Measurements from ENCODE around the gene WDFY1.

WDFY1 gene

GRCh38 chr2:223929571-223930102 lies 15.5 kb downstream of the WDFY1 start:
- ATAC-seq (replicated peaks) (peak; percentile 45 to 50), DNase-seq (no peak)
- peaks cover 17 to 35% of the 10 kb centered on the region in 2 donors for H3K4me1 Mint-ChIP-seq
- no peaks in the 10 kb centered on the region for H3K27me3 Mint-ChIP-seq
- H3K4me3 Mint-ChIP-seq = no peak overlapping the region
- peaks cover 27 to 36% of the 10 kb centered on the region in 2 donors for H3K36me3 Mint-ChIP-seq
- H3K27ac Mint-ChIP-seq = no peak overlapping the region
- H3K9me3 Mint-ChIP-seq = peaks cover 5 to 9% of the 10 kb centered on the region in 2 donors

DNA sequence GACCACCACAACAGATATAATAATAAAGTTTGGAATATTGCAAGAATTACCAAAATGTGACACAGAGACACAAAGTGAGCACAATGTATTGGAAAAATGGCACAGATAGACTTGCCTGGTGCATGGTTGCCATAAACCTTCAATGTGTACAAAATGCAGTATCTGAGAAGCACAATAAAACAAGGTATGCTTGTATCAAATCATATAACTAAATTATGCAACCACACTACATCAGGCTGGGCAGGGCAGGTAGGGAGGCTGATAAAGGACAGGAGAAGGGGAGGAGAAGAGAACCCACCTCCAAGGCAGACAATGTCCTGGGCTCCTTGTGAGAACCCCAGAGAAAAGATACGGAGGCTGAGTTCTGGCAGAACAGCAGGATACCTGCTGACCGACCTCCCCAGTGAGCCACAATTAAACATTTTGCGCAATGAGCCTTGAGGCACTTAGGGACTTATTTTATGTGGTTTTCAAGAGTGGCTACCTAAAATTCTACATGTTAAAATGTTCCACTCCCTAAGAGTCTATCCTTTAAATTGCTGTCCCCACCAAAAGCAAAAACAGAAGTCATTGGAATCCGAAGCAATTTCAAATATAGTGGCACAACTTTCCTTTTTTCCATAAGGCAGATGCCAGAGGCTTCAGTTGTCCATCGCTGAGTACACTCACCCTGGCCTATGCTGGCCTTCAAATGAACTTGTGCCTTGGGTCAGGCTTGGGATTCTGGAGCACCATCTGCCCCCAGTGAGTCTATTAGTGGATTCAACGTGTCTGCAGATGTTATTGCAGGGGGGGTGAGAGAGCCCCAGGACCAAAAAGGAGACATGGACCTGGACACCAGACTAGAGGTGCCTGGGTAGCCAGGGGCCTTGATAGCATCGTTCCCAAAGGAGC lies 16.8 kb downstream of the WDFY1 start:
- no peaks in the 10 kb centered on the region for H3K27me3 Mint-ChIP-seq
- H3K9me3 Mint-ChIP-seq = peaks cover 5 to 9% of the 10 kb centered on the region in 2 donors
- peak overlapping the region; percentile 77 for H3K27ac Mint-ChIP-seq
- H3K4me3 Mint-ChIP-seq = no peak overlapping the region
- peaks cover 16 to 29% of the 10 kb centered on the region in 2 donors for H3K4me1 Mint-ChIP-seq
- no peak for ATAC-seq (replicated peaks)
- DNase-seq = no peak
- peaks cover 24 to 42% of the 10 kb centered on the region in 2 donors for H3K36me3 Mint-ChIP-seq

GRCh38 chr2:223925106-223925505 lies 20.0 kb downstream of the WDFY1 start:
- Mint-ChIP-seq H3K27ac (no peak overlapping the region), H3K4me1 (peaks cover 19 to 43% of the 10 kb centered on the region in 2 donors), H3K27me3 (no peaks in the 10 kb centered on the region), H3K4me3 (no peak overlapping the region), H3K36me3 (peaks cover 38 to 61% of the 10 kb centered on the region in 2 donors), H3K9me3 (peaks cover 5 to 9% of the 10 kb centered on the region in 2 donors)
- DNase-seq = no peak
- ATAC-seq (replicated peaks) = no peak

DNA sequence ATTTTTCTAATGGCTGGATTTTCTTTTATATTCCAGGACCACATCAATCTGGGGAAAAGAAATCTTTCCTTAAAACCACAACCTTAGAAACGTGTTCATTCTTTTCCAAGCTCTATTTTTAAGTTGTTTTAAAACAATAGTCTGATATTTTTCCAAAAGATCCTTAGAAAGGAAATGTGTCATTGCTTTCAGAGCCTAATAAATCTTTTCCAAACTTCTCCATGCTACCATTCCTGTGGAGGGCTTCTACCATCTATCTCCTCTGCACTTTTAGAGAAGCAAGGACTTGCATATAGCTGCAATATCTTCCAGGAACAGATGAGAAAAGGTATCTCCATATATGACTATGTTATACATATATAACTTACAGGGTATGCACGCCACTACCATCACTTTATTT lies 21.2 kb downstream of the WDFY1 start:
- Mint-ChIP-seq H3K27ac (no peak overlapping the region), H3K27me3 (no peaks in the 10 kb centered on the region), H3K36me3 (peaks cover 40 to 62% of the 10 kb centered on the region in 2 donors), H3K9me3 (peaks cover 5 to 9% of the 10 kb centered on the region in 2 donors), H3K4me3 (no peak overlapping the region), H3K4me1 (peaks cover 20 to 43% of the 10 kb centered on the region in 2 donors)
- DNase-seq = no peak
- ATAC-seq (replicated peaks) = no peak

GRCh38 chr2:223922308-223922707 lies 22.8 kb downstream of the WDFY1 start:
- no peak for ATAC-seq (replicated peaks)
- H3K4me3 Mint-ChIP-seq = no peak overlapping the region
- H3K27me3 Mint-ChIP-seq = no peaks in the 10 kb centered on the region
- peak overlapping the region; percentile 26 for H3K27ac Mint-ChIP-seq
- H3K4me1 Mint-ChIP-seq = peaks cover 21 to 45% of the 10 kb centered on the region in 2 donors
- peaks cover 25 to 47% of the 10 kb centered on the region in 2 donors for H3K36me3 Mint-ChIP-seq
- peaks cover 0 to under 1% of the 10 kb centered on the region in 2 donors for H3K9me3 Mint-ChIP-seq
- DNase-seq = no peak

- Mint-ChIP-seq H3K4me1 (peaks cover 21 to 45% of the 10 kb centered on the region in 2 donors), H3K9me3 (no peaks in the 10 kb centered on the region), H3K36me3 (peaks cover 29 to 50% of the 10 kb centered on the region in 2 donors), H3K27me3 (no peaks in the 10 kb centered on the region), H3K4me3 (no peak overlapping the region), H3K27ac (peak overlapping the region; percentile 59)
- DNase-seq (no peak), ATAC-seq (replicated peaks) (no peak)
Measured at GRCh38 chr2:223921204-223921603, 23.9 kb downstream of the WDFY1 start.

GRCh38 chr2:223920109-223920508 lies 25.0 kb downstream of the WDFY1 start:
- H3K27ac Mint-ChIP-seq = no peak overlapping the region
- no peak overlapping the region for H3K4me3 Mint-ChIP-seq
- H3K4me1 Mint-ChIP-seq = peaks cover 26 to 54% of the 10 kb centered on the region in 2 donors
- no peak for DNase-seq
- ATAC-seq (replicated peaks) = no peak
- H3K27me3 Mint-ChIP-seq = no peaks in the 10 kb centered on the region
- H3K9me3 Mint-ChIP-seq = no peaks in the 10 kb centered on the region
- peaks cover 32 to 52% of the 10 kb centered on the region in 2 donors for H3K36me3 Mint-ChIP-seq

DNA sequence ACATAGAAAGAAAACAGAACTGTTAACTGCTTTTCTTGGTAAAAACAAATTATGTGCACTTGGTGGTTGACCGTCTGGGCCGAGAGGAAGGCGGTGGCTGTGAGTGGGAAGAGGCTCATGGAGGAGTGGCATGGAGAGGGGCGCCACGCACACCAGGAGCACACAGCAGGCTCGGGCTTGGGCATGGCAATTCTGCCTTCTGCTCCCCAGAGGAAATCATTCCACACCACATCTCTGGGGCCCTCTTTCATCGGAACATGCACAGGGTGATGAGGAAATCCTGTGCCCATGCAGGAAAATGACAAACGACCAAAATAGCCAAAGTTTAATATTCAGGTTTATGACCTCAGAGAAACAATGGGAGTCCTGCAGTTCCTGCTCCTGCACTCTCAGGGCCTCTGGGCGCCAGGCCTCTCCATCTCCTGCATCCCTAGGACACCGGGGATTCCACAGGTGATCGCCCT lies 26.4 kb downstream of the WDFY1 start:
- no peaks in the 10 kb centered on the region for H3K9me3 Mint-ChIP-seq
- no peak overlapping the region for H3K4me3 Mint-ChIP-seq
- ATAC-seq (replicated peaks) (no peak), DNase-seq (no peak)
- H3K27me3 Mint-ChIP-seq = no peaks in the 10 kb centered on the region
- peaks cover 26 to 56% of the 10 kb centered on the region in 2 donors for H3K4me1 Mint-ChIP-seq
- peak overlapping the region; percentile 28 for H3K27ac Mint-ChIP-seq
- H3K36me3 Mint-ChIP-seq = peaks cover 32 to 46% of the 10 kb centered on the region in 2 donors

- Mint-ChIP-seq H3K36me3 (peaks cover 25 to 37% of the 10 kb centered on the region in 2 donors), H3K27me3 (no peaks in the 10 kb centered on the region), H3K4me1 (peaks cover 21 to 40% of the 10 kb centered on the region in 2 donors), H3K9me3 (no peaks in the 10 kb centered on the region), H3K4me3 (no peak overlapping the region), H3K27ac (no peak overlapping the region)
- no peak for ATAC-seq (replicated peaks)
- DNase-seq = no peak
Measured at GRCh38 chr2:223916181-223916920, 28.8 kb downstream of the WDFY1 start.

GRCh38 chr2:223915071-223915470 lies 30.1 kb downstream of the WDFY1 start:
- Mint-ChIP-seq H3K4me1 (peaks cover 17 to 35% of the 10 kb centered on the region in 2 donors), H3K9me3 (no peaks in the 10 kb centered on the region), H3K27me3 (no peaks in the 10 kb centered on the region), H3K36me3 (peaks cover 25 to 40% of the 10 kb centered on the region in 2 donors), H3K27ac (no peak overlapping the region), H3K4me3 (no peak overlapping the region)
- no peak for ATAC-seq (replicated peaks)
- DNase-seq = no peak

GRCh38 chr2:223914324-223914723 lies 30.8 kb downstream of the WDFY1 start:
- H3K36me3 Mint-ChIP-seq = peaks cover 24 to 42% of the 10 kb centered on the region in 2 donors

DNA sequence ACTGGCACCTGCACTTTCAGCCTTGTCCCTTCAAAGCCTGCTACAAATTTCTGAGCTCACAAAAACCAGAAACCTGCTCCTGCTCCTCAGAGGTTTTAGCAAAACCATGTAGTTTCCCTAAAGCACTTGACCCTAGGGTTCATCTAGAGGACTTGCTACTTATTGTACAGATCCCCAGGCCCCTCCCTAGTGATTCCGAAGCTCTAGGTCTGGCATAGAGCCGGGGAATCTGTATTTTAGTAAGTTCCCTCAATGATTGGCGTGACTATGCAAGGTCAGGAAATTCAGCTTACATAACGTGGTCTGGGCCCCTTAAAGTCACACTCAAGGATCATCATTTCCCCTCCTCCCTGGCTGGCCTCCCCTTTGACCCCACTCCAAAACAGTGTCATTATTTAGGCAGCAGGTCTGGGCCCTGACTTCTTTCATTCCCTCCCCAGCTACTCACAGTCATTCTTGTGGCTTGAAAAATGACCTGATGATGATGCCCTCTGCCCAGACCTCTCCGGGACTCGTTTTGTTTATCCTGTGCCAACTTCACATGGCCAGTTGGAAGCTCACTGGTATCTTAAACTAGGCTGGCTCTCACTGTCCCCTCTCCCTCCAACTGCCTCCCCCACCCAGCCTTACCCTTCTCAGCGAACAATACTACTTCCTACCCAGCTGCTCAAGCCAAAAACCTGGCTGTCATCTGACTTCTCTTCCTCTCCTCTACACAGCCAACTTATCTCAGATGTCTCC lies 36.0 kb downstream of the WDFY1 start:
- H3K9me3 Mint-ChIP-seq = no peaks in the 10 kb centered on the region
- no peak for ATAC-seq (replicated peaks)
- H3K36me3 Mint-ChIP-seq = peaks cover 27 to 49% of the 10 kb centered on the region in 2 donors
- peaks cover 16 to 23% of the 10 kb centered on the region in 2 donors for H3K4me1 Mint-ChIP-seq
- DNase-seq = no peak
- no peaks in the 10 kb centered on the region for H3K27me3 Mint-ChIP-seq
- no peak overlapping the region for H3K4me3 Mint-ChIP-seq
- H3K27ac Mint-ChIP-seq = peak overlapping the region; percentile 7

More at GRCh38 chr2:223914324-223914723, 30.8 kb downstream of the WDFY1 start:
- ATAC-seq (replicated peaks) (no peak), DNase-seq (no peak)
- no peak overlapping the region for H3K27ac Mint-ChIP-seq
- H3K4me3 Mint-ChIP-seq = no peak overlapping the region
- H3K27me3 Mint-ChIP-seq = no peaks in the 10 kb centered on the region
- H3K9me3 Mint-ChIP-seq = no peaks in the 10 kb centered on the region
- H3K4me1 Mint-ChIP-seq = peaks cover 17 to 28% of the 10 kb centered on the region in 2 donors

DNA sequence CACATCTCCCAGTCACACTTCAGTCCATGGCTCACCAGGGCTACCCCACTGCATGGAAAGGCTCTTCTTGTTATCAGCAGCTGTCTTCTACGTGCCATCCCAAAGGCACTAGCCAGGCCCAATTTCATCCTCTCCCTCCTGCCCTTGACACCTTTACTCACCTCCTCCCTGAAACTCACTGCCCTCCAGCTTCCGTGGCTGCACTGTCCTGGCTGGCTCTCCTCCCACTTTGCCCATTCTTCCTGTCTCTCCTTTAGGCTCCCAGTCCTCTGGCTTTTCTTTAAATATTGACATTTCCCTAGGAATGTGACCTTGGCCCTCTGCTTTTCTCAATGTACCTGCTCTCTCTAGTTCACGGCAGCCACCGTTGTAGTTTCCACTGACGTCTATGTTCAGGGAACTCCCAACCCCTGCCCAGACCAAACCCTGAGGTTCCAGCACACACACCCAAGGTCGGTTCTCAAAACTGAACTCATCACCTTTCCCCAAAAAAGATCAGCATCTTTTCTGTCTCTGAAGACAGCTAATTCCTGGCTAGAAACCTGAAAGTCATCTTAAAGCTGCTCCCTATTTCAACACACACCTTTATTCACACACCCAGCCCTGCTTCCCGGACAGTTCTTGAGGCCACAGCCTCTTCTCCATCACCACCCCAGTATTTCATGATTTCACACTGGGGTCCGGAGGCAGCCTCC lies 36.7 kb downstream of the WDFY1 start:
- H3K4me1 Mint-ChIP-seq = peaks cover 16 to 23% of the 10 kb centered on the region in 2 donors
- DNase-seq (no peak), ATAC-seq (replicated peaks) (no peak)
- no peak overlapping the region for H3K4me3 Mint-ChIP-seq
- H3K27ac Mint-ChIP-seq = peak overlapping the region; percentile 7
- H3K27me3 Mint-ChIP-seq = no peaks in the 10 kb centered on the region
- H3K36me3 Mint-ChIP-seq = peaks cover 27 to 54% of the 10 kb centered on the region in 2 donors
- no peaks in the 10 kb centered on the region for H3K9me3 Mint-ChIP-seq

All from stimulated activated naive B cell treated with anti-CD40 and anti-IgM and Interleukin-4, amounts not matched to agents 10 μg/mL and 1 μg/mL and 100 μg/mL, for 72 hours (primary cell).